D721Med (cell line): ENCODE results near the gene SORCS2.

Source experiments
- DNase-seq: peaks from one replicate; pipeline ENCODE4 v3.0.0; 2011; ENCODE audit warnings: low spot score; ENCODE audit not compliant: insufficient read length
- FAIRE-seq: peaks from 2 replicates; lab custom pipeline; 2011; peaks lifted over from hg19 to GRCh38; lab: Jason Lieb, UNC
- TF ChIP-seq, protein P1 (sequence below): IDR thresholded peaks from 2 replicates; pipeline ENCODE4 v1.5.1; 2012; ENCODE audit warnings: mild to moderate bottlenecking, control low read depth; ENCODE audit not compliant: insufficient read depth; ENCODE audit errors: missing control alignments

The SORCS2 gene

DNA sequence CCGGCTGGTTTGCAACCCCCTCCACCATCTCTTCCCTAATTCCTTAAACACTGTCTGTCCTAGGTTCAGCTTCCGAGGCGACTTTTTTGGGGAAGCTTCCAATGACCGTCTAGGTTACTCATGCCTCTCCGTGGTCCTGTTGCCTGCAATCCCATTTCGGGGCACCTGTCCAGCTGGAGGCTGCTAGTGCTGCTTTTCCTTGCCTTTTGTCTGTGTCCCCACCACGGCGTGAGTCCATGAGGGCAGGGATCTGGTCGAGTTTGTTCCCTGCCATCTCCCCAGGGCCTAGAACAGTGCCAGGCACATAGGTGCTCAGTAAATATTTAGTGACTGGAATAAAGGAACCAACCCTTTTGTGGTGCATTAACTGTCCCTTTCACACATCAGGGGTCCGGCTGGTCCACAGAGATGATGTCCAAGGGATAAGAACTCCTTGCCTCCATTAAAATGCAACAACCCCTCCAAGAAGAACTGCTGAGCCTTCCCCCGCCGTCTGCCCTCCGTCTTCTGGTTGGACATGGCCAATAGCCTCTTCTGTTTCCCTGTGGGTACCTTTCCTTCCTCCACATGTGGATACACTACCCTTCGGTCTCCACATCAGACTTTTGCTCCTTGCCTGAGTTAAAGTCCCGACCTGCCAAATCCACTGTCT lies 5.7 kb upstream of the SORCS2 start:
- DNase-seq (no peak), FAIRE-seq (no peak)
- TF ChIP-seq, protein P1, sequence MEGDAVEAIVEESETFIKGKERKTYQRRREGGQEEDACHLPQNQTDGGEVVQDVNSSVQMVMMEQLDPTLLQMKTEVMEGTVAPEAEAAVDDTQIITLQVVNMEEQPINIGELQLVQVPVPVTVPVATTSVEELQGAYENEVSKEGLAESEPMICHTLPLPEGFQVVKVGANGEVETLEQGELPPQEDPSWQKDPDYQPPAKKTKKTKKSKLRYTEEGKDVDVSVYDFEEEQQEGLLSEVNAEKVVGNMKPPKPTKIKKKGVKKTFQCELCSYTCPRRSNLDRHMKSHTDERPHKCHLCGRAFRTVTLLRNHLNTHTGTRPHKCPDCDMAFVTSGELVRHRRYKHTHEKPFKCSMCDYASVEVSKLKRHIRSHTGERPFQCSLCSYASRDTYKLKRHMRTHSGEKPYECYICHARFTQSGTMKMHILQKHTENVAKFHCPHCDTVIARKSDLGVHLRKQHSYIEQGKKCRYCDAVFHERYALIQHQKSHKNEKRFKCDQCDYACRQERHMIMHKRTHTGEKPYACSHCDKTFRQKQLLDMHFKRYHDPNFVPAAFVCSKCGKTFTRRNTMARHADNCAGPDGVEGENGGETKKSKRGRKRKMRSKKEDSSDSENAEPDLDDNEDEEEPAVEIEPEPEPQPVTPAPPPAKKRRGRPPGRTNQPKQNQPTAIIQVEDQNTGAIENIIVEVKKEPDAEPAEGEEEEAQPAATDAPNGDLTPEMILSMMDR, result no peak

DNA sequence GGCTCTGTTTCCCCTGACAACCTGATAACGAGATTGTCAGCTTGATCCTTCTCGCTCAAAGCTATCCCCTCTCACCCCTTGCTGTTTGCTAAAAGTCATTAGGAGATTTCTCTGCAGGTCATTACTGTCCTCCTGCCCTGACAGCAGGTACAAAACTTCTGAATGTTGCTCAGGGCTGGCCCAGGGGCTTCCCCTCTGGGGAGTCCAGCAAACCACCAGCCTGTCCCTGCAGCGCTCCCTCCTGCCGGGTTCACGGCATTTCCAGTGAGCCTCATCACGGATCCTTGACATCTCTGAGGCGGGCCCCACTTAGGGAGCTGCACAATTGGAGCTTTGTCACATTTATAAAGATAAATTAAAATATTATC lies 5.2 kb upstream of the SORCS2 start:
- FAIRE-seq (no peak), DNase-seq (no peak)
- TF ChIP-seq, protein P1, result no peak

DNA sequence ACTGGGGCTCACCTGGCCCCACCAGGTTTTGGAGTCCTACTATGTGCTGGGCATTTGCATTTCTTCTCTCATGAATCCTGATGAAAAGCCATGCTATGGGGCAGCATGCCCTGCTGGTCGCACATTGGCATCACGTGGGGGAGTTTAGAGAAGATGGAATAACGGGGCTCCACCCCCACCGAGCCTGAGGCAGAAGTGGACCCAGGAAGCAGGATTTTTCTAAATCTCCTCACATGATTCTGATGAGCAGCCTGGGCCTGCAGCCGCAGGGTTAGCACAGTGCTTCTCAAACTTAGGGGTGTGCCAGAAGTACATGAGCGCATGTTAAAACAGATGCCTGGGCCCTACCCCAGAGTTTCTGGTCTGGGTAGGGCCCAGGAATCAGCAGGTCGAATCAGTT lies 4.6 kb upstream of the SORCS2 start:
- TF ChIP-seq, protein P1, result no peak
- DNase-seq, result no peak
- no peak for FAIRE-seq

DNA sequence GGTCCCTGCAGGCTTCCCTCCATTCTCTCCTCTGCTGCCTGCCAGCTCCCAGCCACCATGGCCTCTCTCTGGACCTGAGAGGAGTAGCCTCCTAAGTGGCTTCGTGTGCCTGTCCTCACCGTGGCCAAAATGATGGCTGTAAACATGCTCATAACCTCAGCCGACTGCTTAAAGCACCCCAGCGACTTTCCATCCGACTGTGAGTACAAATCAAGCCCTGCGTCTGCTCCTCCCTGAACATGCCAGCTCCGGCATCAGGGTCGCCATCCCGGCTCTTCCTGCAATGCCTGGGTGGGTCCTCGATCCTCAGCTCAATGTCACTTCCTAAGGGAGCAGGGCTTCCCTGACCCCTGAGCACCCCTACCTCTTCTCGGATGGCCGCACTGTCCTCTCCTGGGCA lies 3.3 kb upstream of the SORCS2 start:
- no peak for FAIRE-seq
- no peak for DNase-seq

DNA sequence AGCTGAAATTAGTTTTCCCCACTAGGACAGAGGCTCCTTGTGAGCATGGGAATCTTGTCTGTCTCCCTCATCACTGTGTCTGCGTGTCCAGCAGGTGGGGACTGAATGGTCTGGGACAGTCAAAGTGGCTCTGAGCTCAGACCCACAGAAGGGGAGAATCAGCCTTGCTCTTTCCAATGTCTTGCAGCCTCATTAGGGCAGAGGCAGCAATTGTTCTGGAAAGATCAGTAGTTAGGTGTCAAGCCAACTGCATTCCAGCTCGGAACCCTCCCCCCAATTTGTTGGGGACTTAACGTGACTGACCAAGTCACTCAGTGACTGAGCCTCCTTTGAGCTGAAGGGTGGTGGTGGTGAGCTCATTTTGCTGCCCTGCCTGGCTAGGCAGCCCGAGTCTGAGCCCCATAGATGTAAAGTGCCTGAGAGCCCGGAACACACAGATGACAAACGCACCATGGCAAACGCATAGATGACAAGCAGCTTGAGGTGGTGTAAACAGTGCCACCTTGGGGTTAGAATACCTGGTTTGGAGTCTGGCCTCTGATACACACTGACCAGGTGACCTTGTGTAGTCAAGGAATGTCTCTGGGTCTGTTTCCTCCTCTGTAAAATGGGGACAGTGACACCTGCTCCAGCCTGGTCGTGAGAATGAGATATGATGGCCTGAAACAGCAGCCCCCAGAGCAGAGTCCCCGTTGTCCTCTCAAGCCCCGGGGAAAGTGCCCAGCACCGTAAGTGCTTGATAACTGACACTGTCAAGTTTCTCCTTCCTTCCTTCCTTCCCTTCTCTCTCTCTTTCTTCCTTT lies 2.7 kb upstream of the SORCS2 start:
- no peak for DNase-seq
- no peak for FAIRE-seq
- TF ChIP-seq, protein P1, result no peak

More for the DNA sequence above, 3.3 kb upstream of the SORCS2 start:
- TF ChIP-seq, protein P1, result no peak

DNA sequence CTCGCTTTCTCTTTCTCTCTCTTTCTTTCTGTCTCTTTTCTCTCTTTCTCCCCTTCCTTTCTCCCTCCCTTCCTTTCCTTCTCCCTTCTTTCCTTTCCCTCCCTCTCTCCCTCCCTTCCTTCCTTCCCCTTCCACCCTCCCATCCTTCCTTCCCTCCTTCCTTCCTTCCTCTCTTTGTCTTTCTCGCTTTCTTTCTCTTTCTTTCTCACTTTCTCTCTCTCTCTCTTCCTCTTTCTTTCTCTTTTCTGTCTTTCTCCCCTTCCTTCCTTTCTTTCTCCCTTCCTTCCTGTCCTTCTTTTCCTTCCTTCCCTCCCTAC lies 2.1 kb upstream of the SORCS2 start:
- FAIRE-seq (no peak), DNase-seq (no peak)
- TF ChIP-seq, protein P1, result no peak
